C4-2B (cell line): Measurements from ENCODE around the gene RASAL1.

Experiments
- H3K27ac ChIP-seq: fragments of 450-650 bp; 2 replicates; pipeline ENCODE4 v1.5.1; 2017
- ZFX ChIP-seq: fragments of 450-650 bp; IDR thresholded peaks from 2 replicates; pipeline ENCODE4 v1.6.1; 2017
- TF ChIP-seq, protein P1 (sequence below): fragments of 450-650 bp; conservative IDR thresholded peaks from 2 replicates; pipeline ENCODE4 v1.5.1; 2017; ENCODE audit warnings: mild to moderate bottlenecking

Gene RASAL1

DNA sequence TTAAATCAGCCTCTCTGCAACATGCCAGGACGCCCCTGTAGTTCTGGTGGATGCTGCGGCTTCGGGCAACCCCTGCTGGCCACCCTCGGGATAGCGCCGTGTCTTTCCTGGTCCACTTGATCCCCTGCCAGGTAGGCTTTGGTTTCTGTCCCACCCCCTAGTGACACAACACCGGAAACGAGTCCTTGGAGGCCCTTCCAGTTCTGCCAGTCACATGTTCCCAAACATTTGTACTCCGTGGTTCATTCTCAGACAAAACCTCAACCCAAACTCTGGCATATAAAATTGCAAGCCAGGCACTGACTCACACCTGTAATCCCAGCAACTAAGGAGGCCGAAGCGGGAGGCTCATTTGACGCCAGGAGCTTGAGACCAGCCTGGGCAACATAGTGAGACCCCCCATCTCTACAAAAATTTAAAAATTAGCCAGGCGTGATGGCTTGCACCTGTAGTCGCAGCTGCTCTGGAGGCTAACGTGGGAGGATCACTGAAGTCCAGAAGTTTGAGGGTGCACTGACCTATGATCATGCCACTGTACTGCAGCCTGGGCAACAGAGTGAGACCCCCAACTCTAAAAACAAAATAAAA is 37.0 kb downstream of the RASAL1 start:
- peak overlapping the region; percentile 68 for H3K27ac ChIP-seq
- TF ChIP-seq, protein P1, sequence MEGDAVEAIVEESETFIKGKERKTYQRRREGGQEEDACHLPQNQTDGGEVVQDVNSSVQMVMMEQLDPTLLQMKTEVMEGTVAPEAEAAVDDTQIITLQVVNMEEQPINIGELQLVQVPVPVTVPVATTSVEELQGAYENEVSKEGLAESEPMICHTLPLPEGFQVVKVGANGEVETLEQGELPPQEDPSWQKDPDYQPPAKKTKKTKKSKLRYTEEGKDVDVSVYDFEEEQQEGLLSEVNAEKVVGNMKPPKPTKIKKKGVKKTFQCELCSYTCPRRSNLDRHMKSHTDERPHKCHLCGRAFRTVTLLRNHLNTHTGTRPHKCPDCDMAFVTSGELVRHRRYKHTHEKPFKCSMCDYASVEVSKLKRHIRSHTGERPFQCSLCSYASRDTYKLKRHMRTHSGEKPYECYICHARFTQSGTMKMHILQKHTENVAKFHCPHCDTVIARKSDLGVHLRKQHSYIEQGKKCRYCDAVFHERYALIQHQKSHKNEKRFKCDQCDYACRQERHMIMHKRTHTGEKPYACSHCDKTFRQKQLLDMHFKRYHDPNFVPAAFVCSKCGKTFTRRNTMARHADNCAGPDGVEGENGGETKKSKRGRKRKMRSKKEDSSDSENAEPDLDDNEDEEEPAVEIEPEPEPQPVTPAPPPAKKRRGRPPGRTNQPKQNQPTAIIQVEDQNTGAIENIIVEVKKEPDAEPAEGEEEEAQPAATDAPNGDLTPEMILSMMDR, result peak; percentile 91
- no peak for TF ChIP-seq ZFX

DNA sequence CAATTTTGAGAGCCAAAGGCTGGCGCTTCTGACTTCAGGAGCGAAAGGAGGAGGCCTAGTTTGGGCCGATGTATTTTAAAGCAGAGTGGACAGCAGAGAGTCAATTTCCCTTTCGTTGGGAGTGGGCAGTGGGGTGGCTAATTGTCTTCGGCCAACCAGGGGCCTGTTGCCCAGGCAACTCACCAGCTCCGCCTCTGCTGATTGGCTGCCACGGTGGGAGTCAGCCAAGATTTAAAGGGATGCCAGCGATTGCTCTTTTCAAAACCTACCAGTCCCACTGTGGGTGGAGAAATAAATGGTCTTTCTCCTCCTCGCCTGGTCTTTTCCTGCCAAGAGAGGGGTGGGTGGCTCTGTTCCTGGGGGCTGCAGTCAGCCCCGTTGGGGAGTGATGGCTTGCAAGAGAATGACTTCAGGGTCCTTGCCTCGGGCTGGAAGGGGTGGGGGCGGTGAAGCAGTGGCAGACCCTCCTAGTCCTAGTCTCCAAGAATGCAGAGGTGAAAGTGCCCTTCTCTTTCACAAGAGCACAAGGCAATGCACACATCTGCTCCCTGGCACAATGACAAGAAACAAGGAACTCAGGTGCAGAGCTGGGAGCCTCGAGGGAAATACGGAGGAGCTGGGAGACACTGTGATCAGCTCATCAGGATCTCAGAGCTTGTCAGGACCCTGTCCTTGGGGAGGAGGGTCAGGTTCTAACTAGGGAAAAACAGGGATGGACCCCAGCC is 37.7 kb downstream of the RASAL1 start:
- H3K27ac ChIP-seq, result peak overlapping the region; percentile 68; the same call in 1 of the 2 replicates
- no peak for TF ChIP-seq ZFX
- TF ChIP-seq, protein P1, result no peak

DNA sequence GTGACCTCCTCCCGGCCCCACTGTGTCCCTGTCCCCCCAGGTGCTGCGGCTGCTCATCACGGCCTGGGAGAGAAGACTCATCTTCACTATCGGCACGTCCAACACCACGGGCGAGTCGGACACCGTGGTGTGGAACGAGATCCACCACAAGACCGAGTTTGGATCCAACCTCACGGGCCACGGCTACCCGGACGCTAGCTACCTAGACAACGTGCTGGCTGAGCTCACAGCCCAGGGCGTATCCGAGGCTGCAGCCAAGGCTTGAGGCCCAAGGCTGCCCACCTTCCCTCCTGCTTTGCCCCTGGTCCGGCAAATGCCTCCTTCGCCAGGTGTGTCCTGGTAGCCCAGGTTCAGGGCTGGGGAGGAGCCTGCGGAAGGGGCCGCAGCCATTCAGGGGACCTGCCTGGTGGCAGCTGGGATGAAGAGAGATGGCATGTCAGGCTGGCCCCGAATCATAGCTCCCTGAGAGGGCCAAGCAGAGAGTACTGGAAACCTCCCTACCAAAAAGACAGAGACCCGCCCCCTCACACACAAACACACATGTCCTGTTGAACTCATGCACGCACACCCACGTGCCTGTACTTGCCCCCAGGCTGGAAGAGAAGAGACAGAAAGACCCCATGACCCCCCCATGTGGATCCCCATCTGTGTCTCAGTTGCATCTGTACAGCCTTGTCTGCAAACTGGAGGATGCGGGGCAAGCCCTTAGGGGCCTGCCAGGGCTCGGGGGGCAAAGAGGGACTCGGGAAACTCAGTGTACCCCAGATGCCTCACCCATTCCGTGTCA is 38.7 kb downstream of the RASAL1 start:
- TF ChIP-seq, protein P1, result no peak
- TF ChIP-seq ZFX, result no peak
- no peak overlapping the region for H3K27ac ChIP-seq

DNA sequence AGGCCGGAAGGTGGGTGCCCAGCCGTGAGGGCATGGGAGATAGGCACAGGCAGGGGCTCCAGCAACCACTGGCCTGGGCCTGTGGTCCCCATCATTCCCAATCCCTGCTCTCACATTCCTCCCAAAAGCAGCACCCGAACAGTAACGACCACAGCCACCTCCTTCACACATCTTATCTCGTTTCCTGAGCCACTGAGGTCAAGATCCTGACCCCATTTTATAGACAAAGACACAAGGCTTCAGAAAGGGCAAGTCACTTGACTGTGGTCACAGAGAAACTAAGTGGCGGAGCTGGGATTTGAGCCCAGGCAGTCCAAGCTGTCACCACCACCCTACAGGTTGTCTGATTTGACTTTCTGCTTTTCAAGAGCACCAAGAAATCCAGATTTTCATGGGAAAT is 40.2 kb downstream of the RASAL1 start:
- no peak for TF ChIP-seq ZFX
- TF ChIP-seq, protein P1, result no peak
- no peak overlapping the region for H3K27ac ChIP-seq

DNA sequence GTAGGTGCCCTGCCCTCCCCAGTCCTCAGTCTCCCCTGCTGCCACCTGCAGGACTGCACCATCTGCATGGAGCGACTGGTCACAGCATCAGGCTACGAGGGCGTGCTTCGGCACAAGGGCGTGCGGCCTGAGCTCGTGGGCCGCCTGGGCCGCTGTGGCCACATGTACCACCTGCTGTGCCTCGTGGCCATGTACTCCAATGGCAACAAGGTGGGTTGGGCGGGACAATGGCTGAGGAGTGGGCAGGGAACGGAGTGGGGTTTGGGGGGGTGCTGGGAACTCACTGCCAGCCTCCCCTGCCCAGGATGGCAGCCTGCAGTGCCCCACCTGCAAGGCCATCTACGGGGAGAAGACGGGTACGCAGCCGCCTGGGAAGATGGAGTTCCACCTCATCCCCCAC is 40.8 kb downstream of the RASAL1 start:
- no peak overlapping the region for H3K27ac ChIP-seq
- TF ChIP-seq, protein P1, result no peak
- TF ChIP-seq ZFX, result no peak

DNA sequence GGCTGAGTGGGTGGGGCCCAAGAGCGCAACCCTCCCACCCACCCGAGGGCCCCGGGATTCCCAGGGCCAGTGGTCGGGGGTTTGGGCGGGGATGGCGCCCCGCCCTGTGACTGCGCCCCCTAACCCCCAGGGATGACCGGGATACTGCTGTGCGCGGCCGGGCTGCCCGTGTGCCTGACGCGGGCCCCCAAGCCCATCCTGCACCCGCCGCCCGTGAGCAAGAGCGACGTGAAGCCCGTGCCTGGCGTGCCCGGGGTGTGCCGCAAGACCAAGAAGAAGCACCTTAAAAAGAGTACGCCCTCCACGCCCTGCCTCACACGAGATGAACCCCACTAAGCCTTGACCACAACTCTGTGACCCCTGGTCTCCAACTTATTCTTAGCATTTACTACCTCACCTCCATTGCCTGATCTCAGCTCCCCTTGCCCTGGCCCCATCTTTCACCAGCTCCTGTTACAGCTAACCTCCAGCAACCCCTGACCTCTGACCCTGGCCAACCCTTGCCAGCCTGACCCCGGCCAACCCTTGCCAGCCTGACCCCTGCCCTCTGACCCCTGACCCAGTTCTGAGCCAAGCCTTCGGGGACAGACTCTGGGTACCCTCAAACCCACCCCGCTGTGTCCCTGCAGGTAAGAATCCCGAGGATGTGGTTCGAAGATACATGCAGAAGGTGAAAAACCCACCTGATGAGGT is 42.0 kb downstream of the RASAL1 start:
- H3K27ac ChIP-seq, result no peak overlapping the region
- no peak for TF ChIP-seq ZFX
- TF ChIP-seq, protein P1, result no peak
